ENCODE results near the gene GDPD5.
"Not testable (repeated sequence)": the region's sequence is repeated elsewhere in the genome, so short reads cannot be mapped to it uniquely, and the experiment has no call there.

DNA sequence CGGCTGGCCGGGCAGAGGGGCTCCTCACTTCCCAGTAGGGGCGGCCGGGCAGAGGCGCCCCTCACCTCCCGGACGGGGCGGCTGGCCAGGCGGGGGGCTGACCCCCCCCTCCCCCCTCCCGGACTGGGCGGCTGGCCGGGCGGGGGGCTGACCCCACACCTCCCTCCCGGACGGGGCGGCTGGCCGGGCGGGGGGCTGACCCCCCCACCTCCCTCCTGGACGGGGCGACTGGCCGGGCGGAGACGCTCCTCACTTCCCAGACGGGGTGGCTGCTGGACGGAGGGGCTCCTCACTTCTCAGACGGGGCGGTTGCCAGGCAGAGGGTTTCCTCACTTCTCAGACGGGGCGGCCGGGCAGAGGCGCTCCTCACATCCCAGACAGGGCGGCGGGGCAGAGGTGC lies 115.8 kb downstream of the GDPD5 start:
- TF ChIP-seq, protein P1, sequence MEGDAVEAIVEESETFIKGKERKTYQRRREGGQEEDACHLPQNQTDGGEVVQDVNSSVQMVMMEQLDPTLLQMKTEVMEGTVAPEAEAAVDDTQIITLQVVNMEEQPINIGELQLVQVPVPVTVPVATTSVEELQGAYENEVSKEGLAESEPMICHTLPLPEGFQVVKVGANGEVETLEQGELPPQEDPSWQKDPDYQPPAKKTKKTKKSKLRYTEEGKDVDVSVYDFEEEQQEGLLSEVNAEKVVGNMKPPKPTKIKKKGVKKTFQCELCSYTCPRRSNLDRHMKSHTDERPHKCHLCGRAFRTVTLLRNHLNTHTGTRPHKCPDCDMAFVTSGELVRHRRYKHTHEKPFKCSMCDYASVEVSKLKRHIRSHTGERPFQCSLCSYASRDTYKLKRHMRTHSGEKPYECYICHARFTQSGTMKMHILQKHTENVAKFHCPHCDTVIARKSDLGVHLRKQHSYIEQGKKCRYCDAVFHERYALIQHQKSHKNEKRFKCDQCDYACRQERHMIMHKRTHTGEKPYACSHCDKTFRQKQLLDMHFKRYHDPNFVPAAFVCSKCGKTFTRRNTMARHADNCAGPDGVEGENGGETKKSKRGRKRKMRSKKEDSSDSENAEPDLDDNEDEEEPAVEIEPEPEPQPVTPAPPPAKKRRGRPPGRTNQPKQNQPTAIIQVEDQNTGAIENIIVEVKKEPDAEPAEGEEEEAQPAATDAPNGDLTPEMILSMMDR (conservative IDR thresholded peaks at IDR 0.05; ENCODE audit: low read length): not testable (repeated sequence)
- TF ChIP-seq EZH2phosphoT487 (IDR thresholded peaks at IDR 0.05; ENCODE audit: borderline replicate concordance, low read depth, low read length): not testable (repeated sequence)
